ENCODE data around the gene IGFN1. TPM values are rescaled to one million over a fixed set of nuclear protein-coding genes. Genes with fewer than 3 reads are reported as not detected.

Gene IGFN1
- total RNA-seq, 6 experiments from 2014 or later, result 0.02 to 0.18 (median 0.12) TPM; not detected in 3

DNA sequence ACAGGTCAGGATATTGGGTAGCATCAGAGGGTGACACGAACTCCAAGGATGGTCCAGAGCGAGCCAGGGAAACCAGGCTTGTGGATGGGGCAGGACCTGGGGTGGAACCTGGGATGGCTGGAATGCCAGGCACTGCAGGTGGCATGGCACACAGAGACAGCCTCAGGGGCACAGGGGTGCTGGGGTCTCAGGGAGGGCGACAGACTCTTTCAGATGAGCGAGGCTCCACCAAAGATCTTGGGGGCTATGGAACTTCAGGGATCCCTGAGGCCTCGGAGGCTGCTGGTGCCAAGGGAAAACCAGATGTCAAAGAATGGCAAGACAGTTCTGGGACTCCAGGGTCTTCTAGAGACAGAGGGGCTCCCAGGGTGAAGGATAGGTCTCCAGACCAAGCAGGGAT is 21.4 kb downstream of the IGFN1 start:
- no peak overlapping the region for H3K4me3 ChIP-seq
- no peak overlapping the region for H3K27ac ChIP-seq
- TF ChIP-seq POLR2A (IDR thresholded peaks at IDR 0.05), result no peak
- TF ChIP-seq, protein P1, sequence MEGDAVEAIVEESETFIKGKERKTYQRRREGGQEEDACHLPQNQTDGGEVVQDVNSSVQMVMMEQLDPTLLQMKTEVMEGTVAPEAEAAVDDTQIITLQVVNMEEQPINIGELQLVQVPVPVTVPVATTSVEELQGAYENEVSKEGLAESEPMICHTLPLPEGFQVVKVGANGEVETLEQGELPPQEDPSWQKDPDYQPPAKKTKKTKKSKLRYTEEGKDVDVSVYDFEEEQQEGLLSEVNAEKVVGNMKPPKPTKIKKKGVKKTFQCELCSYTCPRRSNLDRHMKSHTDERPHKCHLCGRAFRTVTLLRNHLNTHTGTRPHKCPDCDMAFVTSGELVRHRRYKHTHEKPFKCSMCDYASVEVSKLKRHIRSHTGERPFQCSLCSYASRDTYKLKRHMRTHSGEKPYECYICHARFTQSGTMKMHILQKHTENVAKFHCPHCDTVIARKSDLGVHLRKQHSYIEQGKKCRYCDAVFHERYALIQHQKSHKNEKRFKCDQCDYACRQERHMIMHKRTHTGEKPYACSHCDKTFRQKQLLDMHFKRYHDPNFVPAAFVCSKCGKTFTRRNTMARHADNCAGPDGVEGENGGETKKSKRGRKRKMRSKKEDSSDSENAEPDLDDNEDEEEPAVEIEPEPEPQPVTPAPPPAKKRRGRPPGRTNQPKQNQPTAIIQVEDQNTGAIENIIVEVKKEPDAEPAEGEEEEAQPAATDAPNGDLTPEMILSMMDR (IDR thresholded peaks at IDR 0.05), result no peak
- no peak for DNase-seq
- no peaks in the 10 kb centered on the region for H3K27me3 ChIP-seq
- H3K4me1 ChIP-seq, result no peaks in the 10 kb centered on the region
- intact Hi-C loops (cut with DNase I), result no loop called here
- WGBS (ENCODE audit: insufficient coverage, low coverage, low lambda C conversion rate, missing lambda C conversion rate), result 55% methylated on average over 4 of the region's 5 CpGs
- H3K36me3 ChIP-seq, result no peaks in the 10 kb centered on the region
- H3K9me3 ChIP-seq, result no peaks in the 10 kb centered on the region
- ATAC-seq, result no peak

DNA sequence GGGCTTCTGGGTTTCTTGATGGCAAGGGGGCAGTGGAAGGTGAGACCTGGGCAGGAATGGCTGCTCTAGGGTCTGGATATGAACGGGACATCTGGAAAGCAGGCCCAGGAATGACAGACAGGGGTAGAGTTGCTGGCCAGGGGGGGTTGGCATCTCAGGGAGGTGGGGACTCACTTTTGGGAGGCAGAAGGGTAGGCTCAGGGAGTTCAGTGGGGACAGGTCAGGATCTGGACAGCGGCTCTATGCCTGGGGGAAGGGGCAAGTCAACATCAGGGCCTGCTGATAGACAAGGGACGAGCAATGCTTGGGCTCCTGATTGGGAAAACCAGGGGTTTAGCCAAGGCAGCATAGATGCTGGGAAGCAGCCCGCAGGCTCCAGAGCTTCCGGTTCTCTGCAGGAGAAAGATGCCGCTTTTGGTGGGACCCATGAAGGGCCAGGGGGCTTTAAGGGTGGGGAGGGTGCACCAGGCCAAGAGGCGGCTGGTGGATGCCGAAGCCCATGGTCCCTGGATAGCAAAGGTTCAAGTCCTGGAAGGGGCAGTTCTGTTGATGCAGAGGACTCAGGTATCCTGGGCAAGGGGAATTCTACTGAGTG is 21.9 kb downstream of the IGFN1 start:
- no peak overlapping the region for H3K27ac ChIP-seq
- no peaks in the 10 kb centered on the region for H3K36me3 ChIP-seq
- H3K9me3 ChIP-seq, result no peaks in the 10 kb centered on the region
- no peak overlapping the region for H3K4me3 ChIP-seq
- H3K27me3 ChIP-seq, result no peaks in the 10 kb centered on the region
- H3K4me1 ChIP-seq, result no peaks in the 10 kb centered on the region
- TF ChIP-seq, protein P1 (IDR thresholded peaks at IDR 0.05), result no peak
- no peak for TF ChIP-seq POLR2A (IDR thresholded peaks at IDR 0.05)
- DNase-seq, result no peak
- intact Hi-C loops (cut with DNase I), result no loop called here
- 85% methylated on average over 4 of the region's 8 CpGs for WGBS (ENCODE audit: insufficient coverage, low coverage, low lambda C conversion rate, missing lambda C conversion rate)
- ATAC-seq, result no peak

DNA sequence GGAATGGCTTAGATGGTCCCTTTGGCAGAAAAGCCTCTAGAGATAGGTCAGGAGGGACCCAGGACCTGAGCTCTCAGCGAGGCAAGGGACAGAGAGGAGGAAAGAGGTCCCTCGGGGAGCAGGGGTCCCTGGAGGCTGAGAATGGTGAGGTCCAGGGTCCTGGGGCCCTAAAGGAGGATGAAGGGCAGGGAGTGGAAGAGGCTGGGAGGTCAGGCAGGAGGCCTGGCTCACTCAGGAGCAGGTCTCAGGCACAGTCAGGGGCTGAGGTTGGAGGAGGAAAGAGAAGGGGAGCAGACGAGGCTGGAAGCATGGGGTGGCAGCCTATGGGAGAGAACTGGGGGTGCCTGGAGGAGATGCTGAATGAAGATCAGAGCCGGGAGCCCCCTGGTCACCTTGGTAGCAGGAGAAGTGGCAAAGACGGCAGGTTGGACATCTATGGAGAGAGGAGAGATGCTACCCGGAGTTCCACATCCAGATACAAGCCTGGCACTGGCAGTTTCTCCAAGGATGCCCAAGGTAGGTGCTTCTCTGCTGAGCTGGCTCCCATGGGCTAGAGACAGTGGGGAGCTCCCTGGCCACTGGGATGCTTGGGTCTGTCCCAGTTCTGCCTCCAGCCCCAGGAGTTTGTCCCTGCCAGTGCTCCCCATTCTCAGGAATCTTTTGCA is 22.6 kb downstream of the IGFN1 start:
- TF ChIP-seq, protein P1 (IDR thresholded peaks at IDR 0.05), result no peak
- TF ChIP-seq POLR2A (IDR thresholded peaks at IDR 0.05), result no peak
- Histone ChIP-seq H3K27ac (no peak overlapping the region), H3K27me3 (no peaks in the 10 kb centered on the region), H3K4me3 (no peak overlapping the region), H3K9me3 (no peaks in the 10 kb centered on the region), H3K4me1 (no peaks in the 10 kb centered on the region), H3K36me3 (no peaks in the 10 kb centered on the region)
- no peak for ATAC-seq
- 59% methylated on average over 5 of the region's 6 CpGs for WGBS (ENCODE audit: insufficient coverage, low coverage, low lambda C conversion rate, missing lambda C conversion rate)
- intact Hi-C loops (cut with DNase I), result no loop called here
- peak in 1 of 3 donors; percentile 28 for DNase-seq

DNA sequence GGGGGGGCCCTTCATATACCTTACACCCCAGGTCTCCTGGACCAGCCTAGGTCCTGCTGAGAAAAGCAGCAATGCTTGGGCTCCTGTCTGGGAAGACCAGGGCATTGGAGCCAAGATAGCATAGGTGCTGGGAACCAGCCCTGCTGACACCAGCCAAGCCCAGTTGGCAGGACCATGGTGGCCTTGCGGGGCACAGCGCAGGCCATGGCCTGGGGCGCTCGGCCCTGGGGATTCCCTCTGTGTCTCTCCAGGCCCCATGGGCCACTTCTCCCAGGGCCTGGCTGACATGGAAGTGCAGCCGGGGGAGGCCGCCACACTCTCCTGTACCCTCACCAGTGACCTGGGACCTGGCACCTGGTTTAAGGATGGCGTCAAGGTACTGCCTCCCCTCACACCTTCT is 23.3 kb downstream of the IGFN1 start:
- DNase-seq, result peak in 1 of 3 donors; percentile 35
- 83% methylated on average over 3 of the region's 7 CpGs for WGBS (ENCODE audit: insufficient coverage, low coverage, low lambda C conversion rate, missing lambda C conversion rate)

More for the DNA sequence above, 23.3 kb downstream of the IGFN1 start:
- no peak overlapping the region for H3K27ac ChIP-seq
- TF ChIP-seq, protein P1 (IDR thresholded peaks at IDR 0.05), result no peak
- TF ChIP-seq POLR2A (IDR thresholded peaks at IDR 0.05), result no peak
- ATAC-seq, result peak in 1 of 4 donors; percentile 10
- H3K27me3 ChIP-seq, result no peaks in the 10 kb centered on the region
- H3K4me1 ChIP-seq, result no peaks in the 10 kb centered on the region
- no peaks in the 10 kb centered on the region for H3K9me3 ChIP-seq
- H3K36me3 ChIP-seq, result no peaks in the 10 kb centered on the region
- H3K4me3 ChIP-seq, result no peak overlapping the region
- intact Hi-C loops (cut with DNase I), result no loop called here
